GM21390 (cell line): ENCODE results near the gene SCRN1.
A peak's percentile ranks its signal among the peaks of the same experiment; 100 is the strongest.

Source experiments
- ATAC-seq: cut with Tn5 transposase; IDR thresholded peaks from one replicate; pipeline ENCODE4 v1.9.1; 2021; ENCODE audit not compliant: unreplicated experiment

Gene SCRN1

GRCh38 chr7:29989257-29989995 lies at the start of gene SCRN1:
Gene SCRN1 (minus strand): TSS chr7:29989801. CDS start chr7:29969067, 20,734 bp downstream.
- peak; percentile 34 for ATAC-seq

GRCh38 chr7:30038196-30038980 lies 48.8 kb upstream of the SCRN1 start:
- no peak for ATAC-seq

- ATAC-seq, result no peak
These were observed 46.6 kb upstream of the SCRN1 start for GRCh38 chr7:30036220-30036619.

- no peak for ATAC-seq
These were observed 44.9 kb upstream of the SCRN1 start for GRCh38 chr7:30034501-30034900.

- no peak for ATAC-seq
These were observed 42.9 kb upstream of the SCRN1 start for GRCh38 chr7:30032310-30033125.

GRCh38 chr7:30029696-30030095 lies 40.1 kb upstream of the SCRN1 start:
- ATAC-seq, result no peak

- ATAC-seq, result peak; percentile 21
These were observed 39.4 kb upstream of the SCRN1 start for GRCh38 chr7:30028749-30029635.

- peak; percentile 50 for ATAC-seq
These were observed 38.7 kb upstream of the SCRN1 start, which contains the start of gene PLEKHA8 for GRCh38 chr7:30028216-30028748. Gene PLEKHA8 (plus strand): TSS chr7:30028412. CDS start chr7:30028763, 351 bp downstream.

- peak; percentile 3 for ATAC-seq
These were observed 38.2 kb upstream of the SCRN1 start for GRCh38 chr7:30027740-30028215.

- ATAC-seq, result no peak
These were observed 37.5 kb upstream of the SCRN1 start for GRCh38 chr7:30027065-30027456.

- peak; percentile 72 for ATAC-seq
These were observed 36.8 kb upstream of the SCRN1 start, which contains the start of gene FKBP14 for GRCh38 chr7:30026229-30027064. Gene FKBP14 (minus strand): TSS chr7:30026702. CDS start chr7:30026508, 194 bp downstream.

GRCh38 chr7:30023524-30023923 lies 33.9 kb upstream of the SCRN1 start:
- ATAC-seq, result no peak

GRCh38 chr7:30022991-30023390 lies 33.4 kb upstream of the SCRN1 start:
- ATAC-seq, result no peak

GRCh38 chr7:30020535-30020934 lies 30.9 kb upstream of the SCRN1 start:
- ATAC-seq, result no peak

- no peak for ATAC-seq
These were observed 30.4 kb upstream of the SCRN1 start for GRCh38 chr7:30019960-30020359.

- ATAC-seq, result no peak
These were observed 29.8 kb upstream of the SCRN1 start for GRCh38 chr7:30019387-30019786.

GRCh38 chr7:30018451-30018850 lies 28.9 kb upstream of the SCRN1 start:
- no peak for ATAC-seq

- ATAC-seq, result no peak
These were observed 23.2 kb upstream of the SCRN1 start for GRCh38 chr7:30012757-30013156.

GRCh38 chr7:30010021-30010420 lies 20.4 kb upstream of the SCRN1 start:
- ATAC-seq, result no peak
